PC-3 (cell line): ENCODE measurements around the gene SDE2. TPM values are rescaled to one million over a fixed set of nuclear protein-coding genes. Genes with fewer than 3 reads are reported as not detected.
"Not testable (repeated sequence)": the region's sequence is repeated elsewhere in the genome, so short reads cannot be mapped to it uniquely, and the experiment has no call there.

Experiments used
- ATAC-seq: fragments of 200-7000 bp; cut with Tn5 transposase; 2 replicates; pipeline ENCODE4 v1.9.1; 2020; ENCODE audit warnings: mild to moderate bottlenecking, moderate library complexity
- BruUV-seq: library from RNA; stranded (reverse); fragments of 400-500 nt; replicated peaks from 2 replicates; lab custom pipeline; 2021; lab: Mats Ljungman, UMichigan
- CTCF ChIA-PET: fragments of 300-600 bp; sonication (Branson Sonifier 250); formaldehyde crosslinking; loops from one replicate; lab custom pipeline; 2022; ENCODE audit warnings: antibody characterized with exemption; lab: Charles Lee
- POLR2A ChIA-PET: fragments of 300-600 bp; sonication (Branson Sonifier 250); formaldehyde crosslinking; loops from one replicate; lab custom pipeline; 2022; ENCODE audit warnings: antibody characterized with exemption; ENCODE audit not compliant: unreplicated experiment; lab: Charles Lee
- DNase-seq: peaks from one replicate; pipeline ENCODE4 v3.0.0-alpha.2; 2015
- H2AFZ ChIP-seq: fragments of 300-600 bp; sonication (generic); 2 replicates; pipeline ENCODE4 v1.6.0; 2016; ENCODE audit warnings: antibody characterized with exemption, low read length
- H3F3A ChIP-seq: fragments of 300-600 bp; sonication (generic); one replicate; pipeline ENCODE4 v1.6.0; 2017; ENCODE audit warnings: antibody characterized with exemption, low read length, control low read depth, mild to moderate bottlenecking; ENCODE audit not compliant: unreplicated experiment
- H3K27ac ChIP-seq: fragments of 300-600 bp; sonication (generic); 2 replicates; pipeline ENCODE4 v1.5.1; 2016; ENCODE audit warnings: mild to moderate bottlenecking, low read length
- H3K27me3 ChIP-seq: fragments of 300-600 bp; sonication (generic); 2 replicates; pipeline ENCODE4 v1.6.1; 2016; ENCODE audit warnings: low read length, mixed read lengths
- H3K36me3 ChIP-seq: fragments of 300-600 bp; sonication (generic); 2 replicates; pipeline ENCODE4 v1.6.1; 2016; ENCODE audit warnings: low read depth, mixed run types, low read length, mixed read lengths
- H3K4me1 ChIP-seq: fragments of 300-600 bp; sonication (generic); 2 replicates; pipeline ENCODE4 v1.5.1; 2016; ENCODE audit warnings: low read length; ENCODE audit not compliant: insufficient read depth
- H3K4me2 ChIP-seq: fragments of 300-600 bp; sonication (generic); 2 replicates; pipeline ENCODE4 v1.6.0; 2016; ENCODE audit warnings: low read length
- H3K4me3 ChIP-seq: fragments of 300-600 bp; sonication (generic); 2 replicates; pipeline ENCODE4 v1.5.1; 2016; ENCODE audit warnings: mild to moderate bottlenecking, low read length, mixed read lengths
- H3K79me2 ChIP-seq: fragments of 300-600 bp; sonication (generic); 2 replicates; pipeline ENCODE4 v1.6.1; 2017; ENCODE audit warnings: low read length, mixed read lengths
- H3K9ac ChIP-seq: fragments of 300-600 bp; sonication (generic); 2 replicates; pipeline ENCODE4 v1.6.0; 2016; ENCODE audit warnings: mild to moderate bottlenecking, low read length
- H3K9me2 ChIP-seq: fragments of 300-600 bp; sonication (generic); replicated peaks from 2 replicates; pipeline ENCODE4 v1.6.1; 2016; ENCODE audit warnings: mixed run types, low read length, mixed read lengths
- H3K9me3 ChIP-seq: fragments of 300-600 bp; sonication (generic); 2 replicates; pipeline ENCODE4 v1.6.1; 2016; ENCODE audit warnings: low read length, mixed read lengths
- H4K20me1 ChIP-seq: fragments of 300-600 bp; sonication (generic); 2 replicates; pipeline ENCODE4 v1.6.1; 2016; ENCODE audit warnings: low read length, mixed read lengths
- CTCF ChIP-seq: fragments of 300-600 bp; sonication (generic); conservative IDR thresholded peaks from 2 replicates; pipeline ENCODE4 v1.5.1; 2017; ENCODE audit warnings: antibody characterized with exemption, low read depth, mild to moderate bottlenecking, low read length
- EZH2 ChIP-seq: fragments of 300-600 bp; sonication (generic); IDR thresholded peaks from one replicate; pipeline ENCODE4 v1.6.1; 2017; ENCODE audit warnings: antibody characterized with exemption, mild to moderate bottlenecking, low read length; ENCODE audit not compliant: unreplicated experiment
- EZH2phosphoT487 ChIP-seq: fragments of 300-600 bp; sonication (generic); IDR thresholded peaks from 2 replicates; pipeline ENCODE4 v1.6.1; 2018; ENCODE audit warnings: mild to moderate bottlenecking, antibody characterized with exemption, low read length, borderline replicate concordance
- intact Hi-C: fragments of 100-400 bp; cut with micrococcal nuclease; formaldehyde crosslinking; loops from 2 replicates; pipeline ENCODE4 v1.9.0; 2023
- total RNA-seq: library from RNA; depleted of rRNA; stranded (reverse); fragments of >200 nt; gene quantifications from 2 replicates; pipeline ENCODE4 v1.2.3, GENCODE V29; 2014

Gene SDE2
- total RNA-seq, 1 experiment from 2014 or later = 26.1 TPM

GRCh38 chr1:225980005-225980836 is 18.9 kb downstream of the SDE2 start:
- no peak overlapping the region for H2AFZ ChIP-seq
- ChIA-PET CTCF (no interaction called here), POLR2A (no interaction called here)
- H3K9ac ChIP-seq = no peak overlapping the region
- no TSS peak for BruUV-seq
- H3K27ac ChIP-seq = no peak overlapping the region
- DNase-seq (no peak), ATAC-seq (no peak)
- no peaks in the 10 kb centered on the region for H3K4me1 ChIP-seq
- TF ChIP-seq EZH2 (no peak), EZH2phosphoT487 (no peak)
- H3K9me2 ChIP-seq = no peaks in the 10 kb centered on the region
- peaks cover 47% of the 10 kb centered on the region for H3K36me3 ChIP-seq
- no peak overlapping the region for H3K4me2 ChIP-seq
- intact Hi-C loops = no loop called here
- H3K79me2 ChIP-seq = no peaks in the 10 kb centered on the region
- no peak overlapping the region for H3K4me3 ChIP-seq
- H3F3A ChIP-seq = peaks cover 3% of the 10 kb centered on the region
- H3K27me3 ChIP-seq = no peaks in the 10 kb centered on the region
- no peaks in the 10 kb centered on the region for H3K9me3 ChIP-seq
- no peaks in the 10 kb centered on the region for H4K20me1 ChIP-seq

- DNase-seq = no peak
- Histone ChIP-seq H3K4me3 (no peak overlapping the region), H3F3A (peaks cover 3% of the 10 kb centered on the region), H4K20me1 (no peaks in the 10 kb centered on the region), H3K79me2 (no peaks in the 10 kb centered on the region), H3K4me1 (no peaks in the 10 kb centered on the region), H3K4me2 (no peak overlapping the region), H3K9me2 (no peaks in the 10 kb centered on the region), H3K9ac (no peak overlapping the region), H3K27me3 (no peaks in the 10 kb centered on the region), H2AFZ (no peak overlapping the region), H3K9me3 (no peaks in the 10 kb centered on the region), H3K27ac (no peak overlapping the region), H3K36me3 (peaks cover 40% of the 10 kb centered on the region)
- no TSS peak for BruUV-seq
- ATAC-seq = no peak
- intact Hi-C loops = loop anchor here (5.0 to 10.0 kb wide), 2 partner anchors 132 to 655 kb away; no protein-coding TSS in a partner anchor
- ChIA-PET POLR2A (no interaction called here), CTCF (no interaction called here)
- TF ChIP-seq EZH2phosphoT487 = no peak
- TF ChIP-seq EZH2 = no peak
- no peak for TF ChIP-seq CTCF
Measured at GRCh38 chr1:225979421-225979820, 19.7 kb downstream of the SDE2 start.

- Histone ChIP-seq H3K4me2 (no peak overlapping the region), H3K9ac (no peak overlapping the region), H3K27me3 (no peaks in the 10 kb centered on the region), H2AFZ (no peak overlapping the region), H3F3A (peaks cover 3% of the 10 kb centered on the region), H3K4me1 (peaks cover 2% of the 10 kb centered on the region; the same call in 1 of the 2 replicates), H3K9me3 (no peaks in the 10 kb centered on the region), H3K9me2 (no peaks in the 10 kb centered on the region), H3K4me3 (no peak overlapping the region), H3K36me3 (peaks cover 29% of the 10 kb centered on the region), H3K27ac (no peak overlapping the region), H4K20me1 (no peaks in the 10 kb centered on the region), H3K79me2 (no peaks in the 10 kb centered on the region)
- TF ChIP-seq CTCF = no peak
- no TSS peak for BruUV-seq
- no peak for ATAC-seq
- intact Hi-C loops = loop anchor here (5.0 to 10.0 kb wide), 2 partner anchors 131 to 653 kb away; no protein-coding TSS in a partner anchor
- ChIA-PET CTCF (interaction anchor here (0.7 to 1.0 kb wide), 2 partner anchors 10 to 87 kb away, joined by 5 read pairs; no protein-coding TSS in a partner anchor), POLR2A (no interaction called here)
- DNase-seq = no peak
Measured at GRCh38 chr1:225977937-225978748, 21.0 kb downstream of the SDE2 start.

GRCh38 chr1:225975146-225975545 is 24.0 kb downstream of the SDE2 start:
- H3K4me3 ChIP-seq, DNase-seq, H3F3A ChIP-seq, H3K9ac ChIP-seq, H3K79me2 ChIP-seq, H2AFZ ChIP-seq, H3K27me3 ChIP-seq, ATAC-seq, H4K20me1 ChIP-seq, H3K27ac ChIP-seq, H3K9me3 ChIP-seq, H3K4me1 ChIP-seq, H3K36me3 ChIP-seq, H3K4me2 ChIP-seq, BruUV-seq, H3K9me2 ChIP-seq, CTCF ChIA-PET: not testable (repeated sequence)
- POLR2A ChIA-PET = interaction anchor here (0.6 kb wide), 1 partner anchor 80 kb away, joined by 5 read pairs; no protein-coding TSS in a partner anchor
- intact Hi-C loops = loop anchor here (5.0 to 10.0 kb wide), 2 partner anchors 128 to 650 kb away; no protein-coding TSS in a partner anchor
